GM18498 (cell line): Measurements from ENCODE around the gene ART1.

ENCODE experiments used
- ATAC-seq: cut with Tn5 transposase; IDR thresholded peaks from one replicate; pipeline ENCODE4 v1.9.1; 2021; ENCODE audit warnings: mild to moderate bottlenecking, moderate library complexity; ENCODE audit not compliant: unreplicated experiment

ART1 gene

GRCh38 chr11:3710485-3711259 lies 65.7 kb downstream of the ART1 start:
- no peak for ATAC-seq

GRCh38 chr11:3712274-3712673 lies 67.3 kb downstream of the ART1 start:
- ATAC-seq: no peak
